WTC11 (cell line): ENCODE measurements around the gene BBS4. TPM values are rescaled to one million over a fixed set of nuclear protein-coding genes. Genes with fewer than 3 reads are reported as not detected.

ENCODE experiments used
- ATAC-seq: fragments of 200-7000 bp; cut with Tn5 transposase; 2 replicates; pipeline ENCODE4 v1.10.0; 2021; ENCODE audit warnings: mild to moderate bottlenecking, moderate library complexity
- CTCF ChIA-PET: fragments of 300-600 bp; sonication (Branson Sonifier 250); formaldehyde crosslinking; loops from one replicate; lab custom pipeline; 2021; ENCODE audit warnings: antibody characterized with exemption; lab: Charles Lee
- POLR2A ChIA-PET: fragments of 350-600 bp; sonication (Branson Sonifier 250); formaldehyde crosslinking; loops from one replicate; lab custom pipeline; 2021; ENCODE audit warnings: antibody characterized with exemption; lab: Charles Lee
- DNase-seq: peaks from one replicate; pipeline ENCODE4 v3.0.0; 2021; ENCODE audit warnings: low spot score
- H3K27ac Mint-ChIP-seq: 2 replicates; pipeline ENCODE4 v1.8.0; 2021; ENCODE audit warnings: mixed read lengths
- H3K27me3 Mint-ChIP-seq: 2 replicates; pipeline ENCODE4 v1.8.0; 2021; ENCODE audit warnings: low read depth, mild to moderate bottlenecking, moderate library complexity, mixed read lengths
- H3K36me3 Mint-ChIP-seq: 2 replicates; pipeline ENCODE4 v1.8.0; 2021; ENCODE audit warnings: mixed read lengths
- H3K4me1 Mint-ChIP-seq: 2 replicates; pipeline ENCODE4 v1.8.0; 2022; ENCODE audit warnings: mixed read lengths
- H3K4me3 Mint-ChIP-seq: 2 replicates; pipeline ENCODE4 v1.8.0; 2021; ENCODE audit warnings: mild to moderate bottlenecking, moderate library complexity, mixed read lengths
- H3K9me3 Mint-ChIP-seq: 2 replicates; pipeline ENCODE4 v1.8.0; 2021; ENCODE audit warnings: mixed read lengths
- ATF1 ChIP-seq: sonication (generic); formaldehyde crosslinking; IDR thresholded peaks from 2 replicates; pipeline ENCODE4 v1.8.1; 2023; ENCODE audit warnings: mild to moderate bottlenecking, moderate library complexity, missing genetic modification reagents
- CBFB ChIP-seq: sonication (generic); formaldehyde crosslinking; IDR thresholded peaks from 2 replicates; pipeline ENCODE4 v1.8.1; 2022; ENCODE audit warnings: mild to moderate bottlenecking, low read depth, missing genetic modification reagents
- ELF4 ChIP-seq: sonication (generic); formaldehyde crosslinking; IDR thresholded peaks from 2 replicates; pipeline ENCODE4 v1.8.1; 2022; ENCODE audit warnings: low read depth, mild to moderate bottlenecking, moderate library complexity, missing genetic modification reagents
- FOXJ3 ChIP-seq: sonication (generic); formaldehyde crosslinking; IDR thresholded peaks from 2 replicates; pipeline ENCODE4 v1.9.0; 2021; ENCODE audit warnings: missing genetic modification reagents, mild to moderate bottlenecking, borderline replicate concordance
- GABPB1 ChIP-seq: sonication (generic); formaldehyde crosslinking; IDR thresholded peaks from 2 replicates; pipeline ENCODE4 v1.8.1; 2023; ENCODE audit warnings: mild to moderate bottlenecking, missing genetic modification reagents
- GTF2I ChIP-seq: fragments of 250-450 bp; sonication (Bioruptor Pico); conservative IDR thresholded peaks from 2 replicates; pipeline ENCODE4 v1.4.0; 2021; ENCODE audit warnings: mild to moderate bottlenecking
- HMGA2 ChIP-seq: fragments of 250-450 bp; sonication (Bioruptor Pico); IDR thresholded peaks from 2 replicates; pipeline ENCODE4 v1.4.0; 2021; ENCODE audit warnings: mild to moderate bottlenecking, moderate library complexity
- JUN ChIP-seq: sonication (generic); formaldehyde crosslinking; IDR thresholded peaks from 2 replicates; pipeline ENCODE4 v1.8.0; 2023; ENCODE audit warnings: mild to moderate bottlenecking, missing genetic modification reagents
- KAT7 ChIP-seq: sonication (generic); formaldehyde crosslinking; IDR thresholded peaks from 2 replicates; pipeline ENCODE4 v1.8.1; 2023; ENCODE audit warnings: missing genetic modification reagents, mild to moderate bottlenecking, borderline replicate concordance
- NR1H2 ChIP-seq: sonication (generic); formaldehyde crosslinking; IDR thresholded peaks from 2 replicates; pipeline ENCODE4 v1.9.0; 2021; ENCODE audit warnings: mild to moderate bottlenecking, moderate library complexity, missing genetic modification reagents
- OVOL2 ChIP-seq: fragments of 250-450 bp; sonication (Bioruptor Pico); IDR thresholded peaks from 2 replicates; pipeline ENCODE4 v1.9.0; 2021; ENCODE audit warnings: mild to moderate bottlenecking, borderline replicate concordance
- PRRX2 ChIP-seq: fragments of 250-450 bp; sonication (Bioruptor Pico); IDR thresholded peaks from 2 replicates; pipeline ENCODE4 v1.8.0; 2021; ENCODE audit warnings: mild to moderate bottlenecking
- RELA ChIP-seq: sonication (generic); formaldehyde crosslinking; IDR thresholded peaks from 2 replicates; pipeline ENCODE4 v1.8.1; 2022; ENCODE audit warnings: missing genetic modification reagents, mild to moderate bottlenecking, borderline replicate concordance
- SMAD4 ChIP-seq: sonication (generic); formaldehyde crosslinking; IDR thresholded peaks from 2 replicates; pipeline ENCODE4 v1.8.0; 2022; ENCODE audit warnings: mild to moderate bottlenecking, missing genetic modification reagents
- SOX15 ChIP-seq: fragments of 250-450 bp; sonication (Bioruptor Pico); IDR thresholded peaks from 2 replicates; pipeline ENCODE4 v1.9.0; 2021; ENCODE audit warnings: mild to moderate bottlenecking
- TP53 ChIP-seq: sonication (generic); formaldehyde crosslinking; IDR thresholded peaks from 2 replicates; pipeline ENCODE4 v1.8.1; 2023; ENCODE audit warnings: mild to moderate bottlenecking, missing genetic modification reagents
- ZBTB21 ChIP-seq: sonication (generic); formaldehyde crosslinking; IDR thresholded peaks from 2 replicates; pipeline ENCODE4 v1.8.1; 2023; ENCODE audit warnings: mild to moderate bottlenecking, missing genetic modification reagents, borderline replicate concordance
- ZNF219 ChIP-seq: sonication (generic); formaldehyde crosslinking; IDR thresholded peaks from 2 replicates; pipeline ENCODE4 v1.8.0; 2023; ENCODE audit warnings: missing genetic modification reagents, mild to moderate bottlenecking, borderline replicate concordance
- ZNF263 ChIP-seq: sonication (generic); formaldehyde crosslinking; IDR thresholded peaks from 2 replicates; pipeline ENCODE4 v1.8.1; 2022; ENCODE audit warnings: low read depth, mild to moderate bottlenecking, moderate library complexity, missing genetic modification reagents
- total RNA-seq: library from RNA; stranded (reverse); gene quantifications from 3 replicates; pipeline ENCODE4 v1.2.3, GENCODE V29; 2021
- TF ChIP-seq, protein P1 (sequence below): sonication (generic); formaldehyde crosslinking; IDR thresholded peaks from 2 replicates; pipeline ENCODE4 v1.8.1; 2022; ENCODE audit warnings: missing genetic modification reagents, borderline replicate concordance
- TF ChIP-seq, protein P2 (sequence below): sonication (generic); formaldehyde crosslinking; IDR thresholded peaks from 2 replicates; pipeline ENCODE4 v1.8.0; 2022; ENCODE audit warnings: mild to moderate bottlenecking, missing genetic modification reagents
- TF ChIP-seq, protein P3 (sequence below): sonication (generic); formaldehyde crosslinking; IDR thresholded peaks from 2 replicates; pipeline ENCODE4 v1.8.1; 2023; ENCODE audit warnings: mild to moderate bottlenecking, missing genetic modification reagents, moderate library complexity
- TF ChIP-seq, protein P4 (sequence below): sonication (generic); formaldehyde crosslinking; IDR thresholded peaks from 2 replicates; pipeline ENCODE4 v1.8.1; 2022; ENCODE audit warnings: mild to moderate bottlenecking, moderate library complexity, missing genetic modification reagents
- TF ChIP-seq, protein P5 (sequence below): sonication (generic); formaldehyde crosslinking; IDR thresholded peaks from 2 replicates; pipeline ENCODE4 v1.8.0; 2023; ENCODE audit warnings: mild to moderate bottlenecking, missing genetic modification reagents
- TF ChIP-seq, protein P6 (sequence below): fragments of 250-450 bp; sonication (Bioruptor Pico); IDR thresholded peaks from 2 replicates; pipeline ENCODE4 v1.8.0; 2021; ENCODE audit warnings: mild to moderate bottlenecking

Gene BBS4
- total RNA-seq, 1 experiment from 2014 or later: 35.6 TPM

DNA sequence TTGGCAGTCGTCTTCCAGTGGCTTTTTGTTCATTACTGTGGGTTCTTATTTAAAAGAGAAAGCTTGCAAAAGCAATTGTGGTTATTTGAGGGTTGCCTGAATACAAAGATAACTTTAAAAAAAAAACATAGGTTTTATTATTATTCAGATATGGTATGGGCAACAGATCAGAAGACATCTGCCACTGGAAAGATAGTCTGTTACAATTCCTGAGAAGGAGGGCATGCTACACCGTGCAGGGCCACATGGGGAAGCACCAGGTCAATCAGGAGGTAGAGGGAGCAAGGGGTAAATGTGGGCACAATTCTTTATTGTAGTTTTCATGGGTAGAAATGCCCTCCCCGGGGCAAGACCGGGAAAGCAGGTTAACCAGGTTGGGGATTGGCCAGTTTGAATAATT is 46.5 kb downstream of the BBS4 start:
- TF ChIP-seq KAT7 (CRISPR knock-in tag): no peak
- TF ChIP-seq, protein P1, sequence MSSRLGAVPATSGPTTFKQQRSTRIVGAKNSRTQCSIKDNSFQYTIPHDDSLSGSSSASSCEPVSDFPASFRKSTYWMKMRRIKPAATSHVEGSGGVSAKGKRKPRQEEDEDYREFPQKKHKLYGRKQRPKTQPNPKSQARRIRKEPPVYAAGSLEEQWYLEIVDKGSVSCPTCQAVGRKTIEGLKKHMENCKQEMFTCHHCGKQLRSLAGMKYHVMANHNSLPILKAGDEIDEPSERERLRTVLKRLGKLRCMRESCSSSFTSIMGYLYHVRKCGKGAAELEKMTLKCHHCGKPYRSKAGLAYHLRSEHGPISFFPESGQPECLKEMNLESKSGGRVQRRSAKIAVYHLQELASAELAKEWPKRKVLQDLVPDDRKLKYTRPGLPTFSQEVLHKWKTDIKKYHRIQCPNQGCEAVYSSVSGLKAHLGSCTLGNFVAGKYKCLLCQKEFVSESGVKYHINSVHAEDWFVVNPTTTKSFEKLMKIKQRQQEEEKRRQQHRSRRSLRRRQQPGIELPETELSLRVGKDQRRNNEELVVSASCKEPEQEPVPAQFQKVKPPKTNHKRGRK (CRISPR knock-in tag): no peak
- TF ChIP-seq ZNF263: no peak
- TF ChIP-seq FOXJ3 (CRISPR knock-in tag): no peak
- no peak for TF ChIP-seq PRRX2
- TF ChIP-seq, protein P2, sequence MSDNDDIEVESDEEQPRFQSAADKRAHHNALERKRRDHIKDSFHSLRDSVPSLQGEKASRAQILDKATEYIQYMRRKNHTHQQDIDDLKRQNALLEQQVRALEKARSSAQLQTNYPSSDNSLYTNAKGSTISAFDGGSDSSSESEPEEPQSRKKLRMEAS (CRISPR knock-in tag): no peak
- no peak for TF ChIP-seq RELA
- no peak for TF ChIP-seq OVOL2 (CRISPR knock-in tag)
- no peak for TF ChIP-seq HMGA2
- TF ChIP-seq CBFB (CRISPR knock-in tag): no peak
- no peak for TF ChIP-seq ELF4
- TF ChIP-seq, protein P3, sequence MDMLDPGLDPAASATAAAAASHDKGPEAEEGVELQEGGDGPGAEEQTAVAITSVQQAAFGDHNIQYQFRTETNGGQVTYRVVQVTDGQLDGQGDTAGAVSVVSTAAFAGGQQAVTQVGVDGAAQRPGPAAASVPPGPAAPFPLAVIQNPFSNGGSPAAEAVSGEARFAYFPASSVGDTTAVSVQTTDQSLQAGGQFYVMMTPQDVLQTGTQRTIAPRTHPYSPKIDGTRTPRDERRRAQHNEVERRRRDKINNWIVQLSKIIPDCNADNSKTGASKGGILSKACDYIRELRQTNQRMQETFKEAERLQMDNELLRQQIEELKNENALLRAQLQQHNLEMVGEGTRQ (CRISPR knock-in tag): no peak
- TF ChIP-seq, protein P4, sequence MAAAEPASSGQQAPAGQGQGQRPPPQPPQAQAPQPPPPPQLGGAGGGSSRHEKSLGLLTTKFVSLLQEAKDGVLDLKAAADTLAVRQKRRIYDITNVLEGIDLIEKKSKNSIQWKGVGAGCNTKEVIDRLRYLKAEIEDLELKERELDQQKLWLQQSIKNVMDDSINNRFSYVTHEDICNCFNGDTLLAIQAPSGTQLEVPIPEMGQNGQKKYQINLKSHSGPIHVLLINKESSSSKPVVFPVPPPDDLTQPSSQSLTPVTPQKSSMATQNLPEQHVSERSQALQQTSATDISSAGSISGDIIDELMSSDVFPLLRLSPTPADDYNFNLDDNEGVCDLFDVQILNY (CRISPR knock-in tag): no peak
- TF ChIP-seq SOX15: no peak
- no peak for TF ChIP-seq ATF1 (CRISPR knock-in tag)
- TF ChIP-seq, all 79 proteins: peak for 0
- 0 out of 2 replicates have a peak, but pooled peaks cover 4% of the 10 kb centered on the region for H3K4me1 Mint-ChIP-seq
- ATAC-seq (peak; percentile 71), DNase-seq (no peak)
- no peak overlapping the region for H3K4me3 Mint-ChIP-seq
- ChIA-PET POLR2A (no interaction called here), CTCF (interaction anchor here (1.0 to 2.5 kb wide), 4 partner anchors 11 to 541 kb away, joined by 3 to 17 read pairs (median 4); no protein-coding TSS in a partner anchor)
- peaks cover 46% of the 10 kb centered on the region for H3K36me3 Mint-ChIP-seq
- peak overlapping the region; percentile 30; the same call in 1 of the 2 replicates for H3K27ac Mint-ChIP-seq
- no peaks in the 10 kb centered on the region for H3K9me3 Mint-ChIP-seq
- no peaks in the 10 kb centered on the region for H3K27me3 Mint-ChIP-seq

DNA sequence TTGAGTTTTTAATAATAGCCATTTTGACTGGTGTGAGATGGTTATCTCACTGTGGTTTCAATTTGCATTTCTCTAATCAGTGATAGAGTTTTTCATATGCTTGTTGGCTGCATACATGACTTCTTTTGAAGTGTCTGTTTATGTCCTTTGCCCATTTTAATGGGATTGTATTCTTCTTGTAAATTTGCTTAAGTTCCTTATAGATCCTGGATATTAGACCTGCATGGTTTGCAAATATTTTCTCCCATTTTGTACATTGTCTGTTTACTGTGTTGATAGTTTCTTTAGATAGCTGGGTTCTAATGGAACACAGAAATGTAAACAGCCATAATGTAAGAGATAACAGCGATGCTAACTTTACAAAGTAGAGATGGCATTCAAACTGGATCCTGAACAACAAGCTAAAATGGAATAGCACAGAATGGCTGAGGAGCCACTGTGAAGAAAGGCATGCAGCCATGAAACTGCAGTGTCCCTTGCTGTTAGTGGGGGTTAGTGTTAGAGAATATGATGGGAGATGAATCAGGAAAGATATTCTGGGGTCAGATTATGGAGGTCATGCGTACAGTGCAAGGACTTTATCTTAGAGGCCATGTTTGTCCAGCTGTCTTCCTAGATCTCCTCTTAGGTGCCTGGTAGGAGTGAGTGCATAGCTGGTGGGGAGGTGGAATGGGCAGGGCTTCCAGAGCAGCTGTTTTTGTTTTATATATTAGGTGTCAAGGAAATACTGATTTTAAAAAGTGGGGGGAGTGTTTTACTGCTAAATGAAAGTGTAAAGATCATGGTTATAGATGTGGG is 48.1 kb downstream of the BBS4 start:
- H3K4me1 Mint-ChIP-seq: no peaks in the 10 kb centered on the region
- ATAC-seq (no peak), DNase-seq (no peak)
- no peaks in the 10 kb centered on the region for H3K9me3 Mint-ChIP-seq
- no peaks in the 10 kb centered on the region for H3K27me3 Mint-ChIP-seq
- no peak overlapping the region for H3K27ac Mint-ChIP-seq
- no peak overlapping the region for H3K4me3 Mint-ChIP-seq
- ChIA-PET POLR2A (no interaction called here), CTCF (interaction anchor here (2.3 kb wide), 1 partner anchor 12 kb away, joined by 9 read pairs; no protein-coding TSS in a partner anchor)
- peaks cover 53% of the 10 kb centered on the region for H3K36me3 Mint-ChIP-seq
- TF ChIP-seq GABPB1 (CRISPR knock-in tag) (no peak), TP53 (CRISPR knock-in tag) (no peak), SMAD4 (CRISPR knock-in tag) (no peak), GTF2I (CRISPR knock-in tag) (no peak), ZBTB21 (CRISPR knock-in tag) (no peak), NR1H2 (CRISPR knock-in tag) (no peak), ZNF219 (CRISPR knock-in tag) (no peak), JUN (CRISPR knock-in tag) (no peak)
- TF ChIP-seq, protein P5, sequence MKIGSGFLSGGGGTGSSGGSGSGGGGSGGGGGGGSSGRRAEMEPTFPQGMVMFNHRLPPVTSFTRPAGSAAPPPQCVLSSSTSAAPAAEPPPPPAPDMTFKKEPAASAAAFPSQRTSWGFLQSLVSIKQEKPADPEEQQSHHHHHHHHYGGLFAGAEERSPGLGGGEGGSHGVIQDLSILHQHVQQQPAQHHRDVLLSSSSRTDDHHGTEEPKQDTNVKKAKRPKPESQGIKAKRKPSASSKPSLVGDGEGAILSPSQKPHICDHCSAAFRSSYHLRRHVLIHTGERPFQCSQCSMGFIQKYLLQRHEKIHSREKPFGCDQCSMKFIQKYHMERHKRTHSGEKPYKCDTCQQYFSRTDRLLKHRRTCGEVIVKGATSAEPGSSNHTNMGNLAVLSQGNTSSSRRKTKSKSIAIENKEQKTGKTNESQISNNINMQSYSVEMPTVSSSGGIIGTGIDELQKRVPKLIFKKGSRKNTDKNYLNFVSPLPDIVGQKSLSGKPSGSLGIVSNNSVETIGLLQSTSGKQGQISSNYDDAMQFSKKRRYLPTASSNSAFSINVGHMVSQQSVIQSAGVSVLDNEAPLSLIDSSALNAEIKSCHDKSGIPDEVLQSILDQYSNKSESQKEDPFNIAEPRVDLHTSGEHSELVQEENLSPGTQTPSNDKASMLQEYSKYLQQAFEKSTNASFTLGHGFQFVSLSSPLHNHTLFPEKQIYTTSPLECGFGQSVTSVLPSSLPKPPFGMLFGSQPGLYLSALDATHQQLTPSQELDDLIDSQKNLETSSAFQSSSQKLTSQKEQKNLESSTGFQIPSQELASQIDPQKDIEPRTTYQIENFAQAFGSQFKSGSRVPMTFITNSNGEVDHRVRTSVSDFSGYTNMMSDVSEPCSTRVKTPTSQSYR: no peak
- TF ChIP-seq, protein P6, sequence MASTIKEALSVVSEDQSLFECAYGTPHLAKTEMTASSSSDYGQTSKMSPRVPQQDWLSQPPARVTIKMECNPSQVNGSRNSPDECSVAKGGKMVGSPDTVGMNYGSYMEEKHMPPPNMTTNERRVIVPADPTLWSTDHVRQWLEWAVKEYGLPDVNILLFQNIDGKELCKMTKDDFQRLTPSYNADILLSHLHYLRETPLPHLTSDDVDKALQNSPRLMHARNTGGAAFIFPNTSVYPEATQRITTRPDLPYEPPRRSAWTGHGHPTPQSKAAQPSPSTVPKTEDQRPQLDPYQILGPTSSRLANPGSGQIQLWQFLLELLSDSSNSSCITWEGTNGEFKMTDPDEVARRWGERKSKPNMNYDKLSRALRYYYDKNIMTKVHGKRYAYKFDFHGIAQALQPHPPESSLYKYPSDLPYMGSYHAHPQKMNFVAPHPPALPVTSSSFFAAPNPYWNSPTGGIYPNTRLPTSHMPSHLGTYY (CRISPR knock-in tag): no peak
